ENCODE data around the gene KCNJ15.

Gene KCNJ15

DNA sequence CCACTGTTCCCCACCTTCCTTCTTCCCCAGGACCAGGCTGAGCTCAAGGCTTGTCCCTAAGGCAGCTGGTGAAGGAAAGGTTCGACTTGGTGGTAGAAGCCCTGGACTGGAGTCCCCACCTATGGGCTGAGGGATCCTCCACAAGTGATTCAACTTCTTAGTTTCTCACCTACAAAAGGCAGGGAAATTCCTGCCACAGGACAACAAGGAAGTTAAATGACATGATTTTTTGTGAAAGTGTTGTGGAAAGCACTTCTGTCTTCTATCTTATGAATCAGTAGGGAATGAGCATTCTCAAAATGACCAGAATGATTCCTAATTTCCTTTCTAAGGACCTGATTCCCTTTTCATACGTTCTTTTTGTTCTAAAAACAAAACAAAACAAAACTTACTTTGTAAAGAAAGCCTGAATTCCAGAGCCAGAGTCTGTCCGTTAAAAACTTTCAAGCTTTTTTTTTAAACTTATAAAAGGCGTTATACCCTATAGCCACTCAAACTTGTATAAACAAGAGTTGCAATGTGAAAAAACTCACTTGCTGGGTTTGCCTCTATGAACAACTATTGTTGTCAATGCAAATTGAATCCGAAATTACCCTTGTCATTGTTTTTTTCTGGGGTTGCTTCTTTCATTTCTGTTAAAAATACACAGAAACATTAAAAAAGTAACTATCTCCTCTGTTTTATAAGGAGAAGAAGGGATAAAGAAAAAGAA, 12.2 kb downstream of the KCNJ15 start:
- DNase-seq: no peak

DNA sequence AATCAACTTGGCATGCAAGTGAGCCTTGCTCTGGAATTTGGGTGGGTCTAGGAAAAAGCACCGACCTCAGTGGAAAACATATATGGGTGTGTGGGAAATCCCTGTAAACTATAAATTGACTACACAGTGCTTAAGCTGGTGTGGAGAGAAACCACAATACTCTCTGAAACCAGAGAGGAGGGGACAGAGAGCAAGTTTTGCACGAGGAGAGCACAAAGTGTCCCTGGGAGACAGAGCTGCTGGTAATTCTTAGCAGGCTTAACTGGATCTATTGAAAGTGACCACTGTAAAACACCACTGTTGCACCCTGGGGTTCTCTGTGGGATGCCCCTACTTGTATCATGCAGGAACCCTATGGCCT, 12.8 kb downstream of the KCNJ15 start:
- no peak for DNase-seq

DNA sequence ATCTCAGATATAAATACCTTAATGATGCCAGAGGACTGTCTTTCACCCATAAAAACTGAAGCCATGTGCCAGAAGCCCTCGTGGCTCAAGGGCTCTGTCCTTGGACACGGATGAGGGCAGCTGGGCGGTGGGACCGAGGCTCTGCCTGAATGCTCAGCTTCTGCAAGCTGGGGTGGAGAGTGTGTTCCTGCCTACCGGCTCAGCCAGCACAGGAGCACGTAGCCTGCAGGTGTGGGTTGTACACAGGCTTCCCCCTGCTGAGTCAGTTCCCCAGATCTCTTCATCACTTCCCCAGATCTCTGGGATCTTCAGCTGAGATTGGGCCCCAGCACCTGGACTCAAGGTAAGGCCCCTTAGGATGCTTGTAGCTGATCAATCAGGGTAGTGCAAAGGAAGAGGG, 15.4 kb downstream of the KCNJ15 start:
- DNase-seq: no peak

DNA sequence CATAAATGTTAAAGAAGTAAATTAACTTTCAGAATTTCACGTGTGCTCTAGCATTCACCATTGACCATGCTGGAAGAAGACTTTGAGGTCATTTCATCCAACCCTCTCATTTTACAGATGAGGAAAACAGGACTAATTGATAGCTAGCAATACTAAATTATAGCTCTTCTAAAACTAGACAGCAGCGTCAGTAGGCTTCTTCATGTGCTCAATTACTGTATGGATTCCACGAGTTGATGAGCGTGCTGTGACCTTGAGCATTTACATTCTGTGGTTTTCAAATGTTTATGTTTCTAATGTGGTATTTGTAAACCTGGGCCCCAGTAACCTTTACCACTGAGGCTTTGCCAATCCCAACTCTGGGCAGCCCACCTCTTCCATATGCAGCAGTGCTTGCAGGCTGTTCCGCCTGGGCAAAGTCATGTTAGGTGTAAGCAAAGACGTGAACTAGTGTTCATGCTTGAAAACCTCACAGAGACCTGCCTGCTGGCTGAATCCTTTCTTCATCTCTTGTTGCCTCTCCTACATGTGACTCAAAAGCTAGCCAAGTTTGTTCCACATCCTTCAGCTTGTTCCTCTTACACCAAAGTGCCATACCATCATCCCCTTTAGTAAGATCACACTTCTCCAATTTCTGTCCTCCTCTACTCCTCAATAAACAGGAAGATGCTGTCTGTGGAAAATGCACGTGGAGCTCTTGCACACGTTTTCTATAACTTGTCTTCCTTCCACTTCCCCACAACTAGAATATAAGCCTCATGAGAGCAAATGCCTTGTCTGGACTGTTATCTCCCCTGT, 17.2 kb downstream of the KCNJ15 start:
- DNase-seq: no peak

DNA sequence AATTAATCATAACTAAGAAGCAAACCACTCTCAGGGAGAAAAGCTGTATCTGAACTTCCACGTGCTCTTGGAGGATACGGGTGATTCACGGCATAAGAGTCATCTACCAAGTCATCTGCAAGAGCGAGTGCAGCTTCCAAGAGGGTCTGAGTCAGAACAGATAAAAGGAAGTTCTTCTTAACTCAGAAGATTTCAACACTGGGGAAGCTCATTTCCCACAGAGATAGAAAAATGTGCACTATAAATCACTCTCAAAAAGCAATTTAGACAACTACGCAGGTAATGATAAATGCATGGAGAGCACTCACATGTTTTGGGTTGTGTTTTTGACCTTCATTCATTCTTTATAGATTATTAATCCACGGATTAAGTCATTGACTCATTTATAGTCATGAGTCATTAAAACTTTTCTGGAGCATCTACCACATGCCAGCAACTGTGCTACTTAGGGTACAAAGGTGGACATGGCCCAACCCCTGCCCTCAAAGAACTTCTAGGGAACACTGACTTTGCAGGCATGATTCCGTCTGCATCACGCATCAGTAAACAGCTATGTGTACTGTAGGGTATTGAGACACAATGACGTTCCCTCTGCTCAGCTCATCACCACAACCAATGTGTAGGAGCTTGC, 20.8 kb downstream of the KCNJ15 start:
- DNase-seq: no peak

DNA sequence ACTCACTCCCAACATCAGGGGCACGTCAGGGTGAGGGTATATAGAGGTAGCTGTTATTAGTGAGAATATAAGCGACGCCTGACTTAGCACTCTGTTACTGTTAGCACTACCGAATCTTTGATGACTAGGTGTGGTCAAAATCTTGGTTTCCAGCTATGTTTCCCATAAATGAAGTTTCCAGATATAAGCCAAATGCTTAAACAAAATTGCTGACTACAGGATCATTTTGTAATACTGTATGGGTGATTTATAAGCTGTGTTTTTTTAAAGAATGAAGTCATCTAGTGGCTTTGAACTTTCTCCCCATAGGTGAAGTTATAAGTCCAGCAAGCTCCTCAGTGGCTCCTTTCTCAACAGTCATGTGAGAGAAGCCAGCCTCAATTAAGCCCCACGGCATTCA, 23.7 kb downstream of the KCNJ15 start:
- DNase-seq: no peak

DNA sequence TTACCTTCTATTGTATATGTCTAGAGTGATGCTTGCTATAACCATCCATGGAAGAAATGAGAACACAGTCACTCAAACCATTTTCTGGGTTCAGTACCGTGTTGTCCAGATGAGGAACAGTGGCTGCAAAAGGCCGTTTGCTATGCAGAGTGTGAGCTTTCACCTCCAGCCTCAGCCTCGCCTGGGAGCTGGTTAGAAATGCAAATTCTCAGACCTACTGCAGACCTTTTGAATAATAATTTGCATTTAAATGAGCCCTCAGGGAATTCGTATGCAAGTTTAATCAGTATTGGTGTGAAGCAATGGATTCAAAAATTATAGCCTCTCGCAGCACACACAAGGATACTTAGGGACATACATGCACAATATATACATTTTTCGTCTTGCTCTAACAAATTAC, 24.1 kb downstream of the KCNJ15 start:
- DNase-seq: no peak

DNA sequence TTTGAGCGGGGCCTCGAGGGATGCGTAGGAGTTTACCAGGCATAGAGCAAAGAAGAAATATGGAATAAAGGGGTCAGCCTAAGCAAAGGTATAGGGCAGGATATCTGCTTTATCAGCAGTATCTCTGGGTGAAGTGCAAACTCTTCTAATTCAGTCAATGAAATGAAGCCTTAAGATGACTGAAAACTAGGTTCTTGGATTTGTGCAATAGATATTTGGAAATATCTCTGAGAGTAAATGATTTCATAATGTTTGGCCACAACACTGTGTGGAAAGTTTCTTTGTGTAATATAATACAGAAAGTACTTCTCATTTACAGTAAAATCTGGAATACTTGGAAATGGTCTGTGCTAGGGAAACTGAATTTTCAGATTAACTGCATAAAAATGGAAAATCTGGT, 26.1 kb downstream of the KCNJ15 start:
- no peak for DNase-seq

DNA sequence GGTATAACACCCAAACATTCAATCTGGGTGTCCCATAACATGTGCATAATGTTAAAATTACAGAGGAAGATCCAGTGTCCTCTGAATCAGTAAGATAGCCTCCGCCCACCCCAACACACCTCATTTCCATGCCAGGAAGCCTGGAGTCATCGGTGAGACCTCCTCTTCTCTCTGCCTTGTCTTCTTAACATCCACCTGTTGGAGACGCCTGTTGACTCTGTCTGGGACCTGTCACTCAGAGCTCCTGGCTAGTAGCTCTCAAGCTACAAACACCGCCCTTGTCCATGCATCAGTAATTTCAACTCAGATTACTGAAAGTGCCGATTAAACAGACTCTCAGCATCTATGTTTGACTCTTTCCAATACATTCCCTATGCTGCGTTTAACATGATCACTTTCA, 27.4 kb downstream of the KCNJ15 start:
- no peak for DNase-seq

DNA sequence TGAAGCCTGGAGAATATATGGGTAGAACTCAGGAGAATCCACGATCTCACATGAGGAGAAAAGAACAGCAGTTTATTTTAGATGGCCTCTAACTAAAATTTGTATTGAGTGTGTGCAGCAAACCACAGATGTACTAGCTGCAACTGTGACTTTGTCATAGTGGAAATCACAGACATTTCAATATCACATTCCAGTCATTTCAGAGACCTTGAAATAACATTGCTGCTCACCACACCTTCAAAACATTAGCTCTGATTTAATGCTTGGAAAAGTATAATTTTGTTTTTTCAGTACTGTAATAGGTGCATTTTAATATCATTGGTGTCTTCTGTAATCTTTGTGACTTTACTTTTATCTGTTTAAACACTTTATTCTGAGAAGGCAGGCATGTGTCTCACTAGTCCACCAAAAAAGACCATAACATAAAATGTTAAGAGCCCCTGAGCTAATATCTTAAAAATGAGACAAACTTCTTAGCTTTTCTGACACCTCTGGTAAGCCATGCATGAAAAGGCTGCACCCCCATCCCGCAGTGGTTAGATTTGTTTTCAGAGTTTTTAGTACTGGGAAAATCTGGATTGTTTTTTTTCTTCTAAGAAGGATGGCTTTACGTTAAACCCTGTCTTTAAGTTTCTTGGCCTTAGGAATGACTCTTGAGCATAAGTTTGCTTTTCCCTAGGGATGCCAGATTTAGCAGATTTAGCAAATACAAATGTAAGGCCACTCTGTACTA, 30.1 kb downstream of the KCNJ15 start:
- DNase-seq: no peak

DNA sequence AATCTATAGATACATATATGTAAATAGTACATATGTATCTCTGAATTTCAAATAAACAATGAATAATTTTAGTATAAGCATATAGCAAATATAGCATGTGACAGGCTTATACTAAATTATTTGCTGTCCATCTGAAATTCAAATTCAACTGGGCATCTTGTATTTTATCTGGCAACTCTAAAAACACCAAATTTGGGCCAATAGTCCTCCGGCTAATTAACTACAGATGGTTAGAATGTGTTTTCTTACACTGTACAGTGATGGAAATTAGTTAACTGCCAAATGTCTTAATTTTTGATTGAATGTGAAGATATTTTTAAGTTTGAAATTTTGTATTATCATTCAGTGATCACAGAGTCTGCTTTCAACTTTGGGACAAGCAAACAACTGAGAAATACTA, 30.7 kb downstream of the KCNJ15 start:
- DNase-seq: no peak

DNA sequence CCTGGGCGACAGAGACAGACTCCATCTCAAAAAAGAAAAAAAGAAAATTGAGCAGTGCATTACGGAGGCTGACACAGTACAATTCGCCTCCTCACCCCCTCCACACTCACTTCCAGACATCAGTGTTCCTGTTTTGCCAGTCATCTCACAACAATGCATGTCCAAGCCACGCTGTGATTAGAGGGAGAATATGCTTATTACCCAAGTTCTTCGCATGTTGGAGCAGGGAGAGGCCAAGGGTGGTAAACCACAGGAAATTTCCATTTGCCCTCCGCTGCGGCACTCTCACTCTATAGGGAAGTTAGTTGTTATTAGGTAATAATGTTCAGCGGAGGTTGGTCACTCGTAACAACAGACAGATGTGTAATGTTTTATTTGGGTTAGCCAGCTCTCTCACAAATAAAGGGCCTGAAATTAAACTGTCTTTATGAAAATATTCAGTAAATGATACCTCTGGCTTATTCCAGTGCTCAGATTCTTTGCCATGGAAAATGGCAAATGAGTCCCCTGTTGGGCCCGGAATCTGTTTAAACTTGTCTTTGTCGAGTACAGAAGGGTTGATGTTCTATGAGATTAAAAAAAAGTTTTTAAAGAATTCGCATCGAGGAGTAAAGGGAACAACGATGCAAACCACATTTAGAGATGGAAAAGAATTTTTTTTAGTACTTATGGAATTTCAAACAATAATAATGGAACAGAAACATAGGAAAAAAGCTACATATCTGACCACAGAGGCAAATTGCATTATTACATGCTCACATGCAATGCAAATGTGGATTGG, 33.1 kb downstream of the KCNJ15 start:
- no peak for DNase-seq

DNA sequence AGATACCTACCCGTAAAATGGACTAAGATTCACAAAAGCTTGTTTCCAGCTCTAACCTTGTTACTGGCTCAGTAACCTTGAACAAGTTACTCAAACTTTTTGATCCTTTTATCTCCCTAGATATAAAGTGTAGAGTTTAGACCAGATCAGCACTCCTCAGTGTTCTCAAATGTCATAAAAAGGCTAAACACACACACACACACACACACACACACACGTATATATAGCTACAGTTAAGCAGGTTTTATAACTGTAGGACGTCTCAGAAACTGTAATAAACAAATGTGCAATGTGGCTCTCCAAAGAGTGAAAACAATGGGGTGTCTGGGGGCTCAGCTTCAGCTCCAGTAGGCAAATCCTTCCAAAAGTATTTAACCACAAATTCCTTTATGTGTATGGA, 34.0 kb downstream of the KCNJ15 start:
- DNase-seq: no peak

DNA sequence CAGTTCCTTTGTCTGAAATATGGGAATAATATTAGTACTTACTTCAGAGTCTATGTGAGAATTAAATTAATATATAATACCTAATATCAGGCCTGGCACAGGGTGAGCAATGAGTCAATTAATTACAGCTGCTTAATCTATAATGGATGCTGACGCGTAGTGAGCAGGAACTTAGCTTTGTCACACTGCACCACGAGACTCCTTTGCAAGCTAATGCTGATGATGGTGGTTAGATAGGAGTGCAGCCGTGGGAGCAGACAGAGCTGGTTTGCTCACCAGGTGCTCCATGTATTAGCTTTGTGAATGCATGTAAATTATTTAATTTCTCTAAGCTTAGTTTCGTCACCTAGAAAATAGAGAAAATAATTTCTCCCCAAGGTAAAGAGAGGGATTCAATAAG, 35.1 kb downstream of the KCNJ15 start:
- no peak for DNase-seq

DNA sequence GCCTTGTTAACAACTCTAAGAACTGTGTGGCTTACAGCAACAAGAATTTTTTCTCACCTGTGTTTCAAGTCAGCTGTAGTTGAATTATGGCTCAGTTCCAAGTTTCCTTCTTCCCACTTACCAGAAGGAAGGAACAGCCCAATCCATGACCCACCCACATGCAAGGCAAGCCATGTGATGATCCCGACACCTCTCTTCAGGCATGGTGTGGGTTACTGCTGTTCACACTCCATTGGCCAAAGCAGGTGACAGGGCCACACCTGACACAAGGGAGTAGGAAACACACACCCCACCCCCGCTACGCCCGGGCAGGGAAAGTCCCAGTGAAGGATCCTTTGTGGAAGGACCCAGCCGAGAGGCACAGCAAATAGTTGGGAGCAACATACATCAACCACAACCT, 36.3 kb downstream of the KCNJ15 start:
- DNase-seq: no peak

DNA sequence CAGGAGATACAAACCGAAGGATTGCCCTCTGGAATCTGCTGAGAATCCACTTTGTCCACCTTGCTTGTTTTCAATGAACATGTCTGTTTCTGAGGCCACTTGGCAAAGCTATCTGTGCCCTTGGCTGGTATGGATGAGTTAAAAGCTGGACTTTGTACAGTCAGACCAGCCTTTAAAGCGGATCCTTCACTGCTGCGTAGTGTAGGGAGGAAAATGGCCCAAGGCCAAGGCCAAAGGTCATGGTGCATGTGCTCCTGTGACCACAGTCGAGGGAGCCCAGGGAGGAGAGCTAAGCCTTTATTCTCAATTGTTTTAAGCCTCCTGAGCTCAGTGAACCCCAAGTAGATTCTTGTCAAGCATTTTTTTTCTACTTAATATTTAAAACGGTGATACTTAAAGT, 37.0 kb downstream of the KCNJ15 start:
- DNase-seq: no peak

DNA sequence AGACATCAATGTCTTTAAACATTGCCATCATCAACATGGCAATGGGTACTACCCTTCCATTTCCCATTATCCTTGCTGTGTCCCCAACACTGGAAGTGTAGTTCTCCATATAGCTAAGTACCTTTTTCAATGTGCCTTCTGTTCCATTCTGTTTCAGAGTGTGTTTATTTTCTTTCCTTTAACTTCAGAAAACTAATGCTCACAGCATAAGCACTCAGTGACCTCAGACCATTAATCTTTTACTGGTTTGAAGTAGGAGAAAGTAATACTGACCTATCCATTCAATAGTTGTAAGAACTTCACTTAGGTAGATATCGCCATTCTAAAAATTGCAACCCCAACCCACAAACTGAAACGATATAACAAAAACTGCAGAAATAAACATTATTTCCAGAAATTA, 37.8 kb downstream of the KCNJ15 start:
- no peak for DNase-seq

DNA sequence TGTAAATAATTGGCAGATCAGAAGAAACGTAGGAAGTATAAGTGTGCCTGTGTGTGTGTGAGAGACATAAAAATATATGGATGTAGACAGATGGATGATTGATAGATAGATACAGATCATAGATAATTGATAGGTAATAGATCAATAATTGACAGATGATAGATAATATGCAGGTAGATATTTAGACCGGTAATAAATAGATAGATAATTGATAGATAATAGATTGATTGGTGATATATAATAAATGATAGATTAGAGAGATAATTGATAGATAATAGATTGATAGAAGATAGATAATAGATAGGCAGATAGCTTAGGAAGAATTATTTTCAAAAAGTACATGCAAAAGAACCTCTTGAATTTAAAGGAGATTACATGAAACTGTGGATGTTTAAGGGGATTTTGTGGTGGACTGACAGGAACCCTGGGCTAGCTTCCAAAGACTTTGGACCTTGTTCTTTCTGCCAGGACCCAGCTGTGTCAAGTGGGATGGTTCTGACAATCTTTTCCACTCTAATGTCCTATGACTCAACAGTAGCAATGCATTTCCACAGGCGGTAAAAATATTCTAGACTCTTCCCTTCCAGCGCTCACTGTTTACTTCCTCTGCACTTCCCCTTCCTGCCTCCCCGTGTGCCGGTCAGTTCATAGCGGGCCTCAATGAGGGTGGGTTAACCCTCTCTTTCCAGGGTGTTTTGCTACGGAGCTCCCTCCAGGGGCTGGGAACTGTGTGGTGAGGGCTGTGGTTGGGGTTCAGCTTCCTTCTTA, 39.4 kb downstream of the KCNJ15 start:
- DNase-seq: no peak

DNA sequence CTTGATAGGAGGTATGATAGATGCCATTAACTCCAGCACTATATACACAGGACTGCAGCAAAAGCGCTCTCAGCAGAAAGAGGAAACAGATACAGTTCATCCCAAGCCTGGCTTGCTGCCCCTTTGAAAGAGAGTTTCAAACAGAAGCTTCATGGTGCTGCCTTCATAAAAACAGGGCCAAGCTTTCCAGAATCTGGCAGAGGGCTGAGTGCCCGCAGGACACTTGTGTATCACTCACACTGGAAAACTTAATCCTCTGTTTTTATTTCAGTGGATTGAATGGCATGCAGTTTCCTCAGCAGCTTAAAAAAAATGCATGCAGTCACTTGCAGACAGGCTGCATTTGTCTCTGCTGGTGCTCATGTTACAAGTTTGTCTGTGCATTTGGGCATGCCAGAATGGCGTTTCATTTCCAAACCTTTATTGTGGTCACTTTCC, 40.4 kb downstream of the KCNJ15 start:
- DNase-seq: no peak

DNA sequence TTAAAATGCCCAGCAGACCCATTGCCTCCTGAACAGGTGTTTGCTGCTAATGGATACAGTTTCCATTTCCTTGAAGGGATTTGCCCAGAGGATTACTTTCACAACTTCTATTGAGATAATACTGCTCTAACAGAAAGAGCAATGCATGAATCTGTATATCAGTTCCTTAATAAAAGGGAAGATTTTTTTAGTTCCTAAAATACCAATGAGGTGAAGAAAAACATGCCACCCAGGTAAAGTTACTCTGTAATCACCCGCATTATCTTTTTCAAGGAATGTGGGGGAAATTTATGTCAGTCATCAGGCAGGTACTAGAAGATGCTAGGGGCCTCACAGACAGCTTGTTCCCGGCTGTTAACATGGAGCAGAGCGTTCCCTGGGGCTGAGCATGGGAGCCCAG, 41.1 kb downstream of the KCNJ15 start:
- no peak for DNase-seq

DNA sequence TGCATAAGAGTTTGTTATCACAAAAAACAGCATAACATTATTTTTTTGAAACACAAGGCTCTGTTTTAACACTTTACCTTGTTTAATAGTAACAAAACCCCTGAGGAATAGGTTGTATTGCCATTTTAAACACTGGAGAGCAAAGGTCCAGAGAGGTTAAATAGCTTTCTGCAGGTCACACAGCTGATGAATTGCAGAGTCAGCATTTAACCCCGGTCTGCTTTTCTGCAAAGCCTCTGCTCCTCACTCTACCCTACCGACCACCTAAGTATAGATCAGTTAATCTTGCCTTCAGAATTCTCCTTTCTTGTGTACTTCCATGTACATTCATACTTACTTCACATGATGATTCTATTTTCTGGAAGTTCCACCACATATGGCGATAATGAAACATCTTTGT, 42.0 kb downstream of the KCNJ15 start:
- no peak for DNase-seq

DNA sequence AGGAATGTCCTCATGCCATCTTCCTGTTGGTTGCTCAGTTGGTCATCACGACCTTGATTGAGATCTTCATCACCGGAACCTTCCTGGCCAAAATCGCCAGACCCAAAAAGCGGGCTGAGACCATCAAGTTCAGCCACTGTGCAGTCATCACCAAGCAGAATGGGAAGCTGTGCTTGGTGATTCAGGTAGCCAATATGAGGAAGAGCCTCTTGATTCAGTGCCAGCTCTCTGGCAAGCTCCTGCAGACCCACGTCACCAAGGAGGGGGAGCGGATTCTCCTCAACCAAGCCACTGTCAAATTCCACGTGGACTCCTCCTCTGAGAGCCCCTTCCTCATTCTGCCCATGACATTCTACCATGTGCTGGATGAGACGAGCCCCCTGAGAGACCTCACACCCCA, 42.9 kb downstream of the KCNJ15 start:
- no peak for DNase-seq
